ENCODE measurements around the gene MGAT2. TPM values are rescaled to one million over a fixed set of nuclear protein-coding genes. Genes with fewer than 3 reads are reported as not detected.

The MGAT2 gene
- total and polyA plus RNA-seq, 9 of the 15 experiments (the other 6 are each of a cell fraction or from before 2014, with no cell fraction given): 0.03 to 33.3 (median 24.6) TPM; not detected in 1

DNA sequence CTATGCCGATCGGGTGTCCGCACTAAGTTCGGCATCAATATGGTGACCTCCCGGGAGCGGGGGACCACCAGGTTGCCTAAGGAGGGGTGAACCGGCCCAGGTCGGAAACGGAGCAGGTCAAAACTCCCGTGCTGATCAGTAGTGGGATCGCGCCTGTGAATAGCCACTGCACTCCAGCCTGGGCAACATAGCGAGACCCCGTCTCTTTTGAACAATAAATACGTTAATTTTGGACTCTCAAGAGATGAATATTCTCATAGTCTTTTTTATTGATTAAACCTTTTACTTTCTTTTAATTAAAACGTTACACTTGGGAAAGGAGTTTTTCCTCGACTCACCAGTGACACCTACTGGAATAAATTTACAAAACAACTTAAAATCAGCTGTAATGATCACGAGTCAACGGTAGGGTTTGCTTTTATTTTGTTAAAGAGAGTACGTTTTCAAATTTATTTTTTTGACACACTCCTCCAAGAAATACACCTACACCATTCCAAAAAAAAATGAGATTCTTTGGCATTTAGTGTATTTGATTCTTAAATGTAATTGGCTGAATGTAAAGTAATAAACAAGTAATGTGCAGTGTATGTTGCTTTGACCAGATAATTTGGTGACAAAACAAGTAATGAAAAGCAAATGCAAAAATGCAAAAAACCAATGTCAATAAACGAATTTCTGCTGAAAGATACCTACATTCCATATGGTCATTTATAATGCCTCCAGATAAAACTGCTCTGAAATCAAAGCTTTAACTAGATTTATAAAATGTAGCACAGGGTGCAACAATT lies 33.7 kb upstream of the MGAT2 start:
- WGBS (ENCODE audit: insufficient coverage, low coverage, missing lambda C conversion rate): 0% methylated on average over 10 of the region's 21 CpGs
- intact Hi-C loops (cut with micrococcal nuclease): loop anchor here (1.0 to 5.0 kb wide), 4 partner anchors 7 to 265 kb away; partner anchors contain the start of genes MGAT2, NEMF and RPL36AL
- Histone ChIP-seq H3K27me3 (ENCODE audit: control insufficient read depth in 2 of 2, insufficient read depth in 2 of 2, low read length in 2 of 2) (no peaks in the 10 kb centered on the region), H3K9me3 (replicated peaks; ENCODE audit: control insufficient read depth, insufficient read depth, low read depth, low read length) (no peaks in the 10 kb centered on the region), H2AFZ (ENCODE audit: low read depth, low read length) (peak overlapping the region; percentile 84), H3K9me1 (ENCODE audit: control insufficient read depth, insufficient read depth, low read length) (no peaks in the 10 kb centered on the region), H3K9ac (ENCODE audit: insufficient read depth in 1 of 2, low read depth in 2 of 2, low read length in 2 of 2) (peak overlapping the region in 1 of 2 experiments; percentile 40; a peak in 1 of 4 replicates), H3K79me2 (ENCODE audit: control insufficient read depth, insufficient read depth, low read length) (peaks cover 45% of the 10 kb centered on the region), H3K4me3 (peak overlapping the region; percentile 82), H3K4me2 (ENCODE audit: insufficient read depth, low read length) (peak overlapping the region; percentile 34), H3K27ac (ENCODE audit: extremely low read depth, low read depth, low read length) (peak overlapping the region; percentile 92), H4K20me1 (replicated peaks; ENCODE audit: control insufficient read depth, insufficient read depth, low read length) (peaks cover 25% of the 10 kb centered on the region), H3K4me1 (replicated peaks in 1 of 2; ENCODE audit: control insufficient read depth in 2 of 2, insufficient read depth in 2 of 2, low read length in 2 of 2) (peaks cover 12% of the 10 kb centered on the region in 2 experiments; a peak in 4 of 5 replicates), H3K36me3 (ENCODE audit: control insufficient read depth, insufficient read depth, low read length) (peaks cover 38% of the 10 kb centered on the region)
- DNase-seq (ENCODE audit: extremely low read depth in 1 of 4, low spot score in 3 of 4) (peak; percentile 28 to 69 (median 30)), FAIRE-seq (peak; percentile 75), ATAC-seq (peak; percentile 4)
- in situ Hi-C loops (cut with MboI): no loop called here
- no TSS peak for BruUV-seq (replicated peaks)
- POLR2A ChIA-PET: interaction anchor here (1.2 to 3.0 kb wide), 6 partner anchors 8 to 193 kb away, joined by 4 to 14 read pairs (median 7); partner anchors contain the start of genes LRR1, MGAT2 and RPL36AL
- CTCF ChIA-PET (ENCODE audit: low intra/inter-chr PET ratio): interaction anchor here (0.5 to 1.4 kb wide), 3 partner anchors 10 to 33 kb away, joined by 3 to 6 read pairs (median 3); partner anchors contain the start of gene RPL36AL
- TF ChIP-seq ZNF212 (CRISPR knock-in tag; IDR thresholded peaks at IDR 0.05) (no peak), DPF2 (IDR thresholded peaks at IDR 0.05) (no peak), PCBP1 (IDR thresholded peaks at IDR 0.05; ENCODE audit: low read depth, low read length, poor library complexity, severe bottlenecking) (no peak), DEAF1 (CRISPR knock-in tag; IDR thresholded peaks at IDR 0.05) (0 out of 2 replicates have a peak, but pooled peaks have one; percentile 18), MEF2D (tag; conservative IDR thresholded peaks at IDR 0.05; ENCODE audit: low read depth) (peak; percentile 47; the same call in 1 of the 2 replicates), CC2D1A (IDR thresholded peaks at IDR 0.05) (0 out of 2 replicates have a peak, but pooled peaks have one; percentile 63), BCOR (IDR thresholded peaks at IDR 0.05) (peak; percentile 82), ATF3 (IDR thresholded peaks at IDR 0.05) (no peak), ATF3 (CRISPR knock-in tag; conservative IDR thresholded peaks at IDR 0.05) (peak; percentile 19; the same call in 1 of the 2 replicates), KLF16 (IDR thresholded peaks at IDR 0.05) (no peak), RBM17 (IDR thresholded peaks at IDR 0.05; ENCODE audit: borderline replicate concordance, low read depth, low read length) (no peak), U2AF2 (optimal IDR thresholded peaks at IDR 0.05; ENCODE audit: low read depth, low read length) (no peak)

All from K562 (cell line).